NOMO-1 (cell line): ENCODE measurements around the gene SFXN2.
"Not testable (repeated sequence)": the region's sequence is repeated elsewhere in the genome, so short reads cannot be mapped to it uniquely, and the experiment has no call there.

Source experiments
- DNase-seq, 2 experiments: peaks; one replicate each; lab custom pipeline; 2025; ENCODE audit not compliant: unreplicated experiment in 2 of 2; lab: John Stamatoyannopoulos, UW

SFXN2 gene

GRCh38 chr10:102714621-102715455 is at the start of gene SFXN2:
Gene SFXN2, plus strand, starts transcription at chr10:102714636. Its CDS starts 12,001 bp downstream, at chr10:102726637.
- DNase-seq, result peak in 1 of 2 experiments; percentile 72

DNA sequence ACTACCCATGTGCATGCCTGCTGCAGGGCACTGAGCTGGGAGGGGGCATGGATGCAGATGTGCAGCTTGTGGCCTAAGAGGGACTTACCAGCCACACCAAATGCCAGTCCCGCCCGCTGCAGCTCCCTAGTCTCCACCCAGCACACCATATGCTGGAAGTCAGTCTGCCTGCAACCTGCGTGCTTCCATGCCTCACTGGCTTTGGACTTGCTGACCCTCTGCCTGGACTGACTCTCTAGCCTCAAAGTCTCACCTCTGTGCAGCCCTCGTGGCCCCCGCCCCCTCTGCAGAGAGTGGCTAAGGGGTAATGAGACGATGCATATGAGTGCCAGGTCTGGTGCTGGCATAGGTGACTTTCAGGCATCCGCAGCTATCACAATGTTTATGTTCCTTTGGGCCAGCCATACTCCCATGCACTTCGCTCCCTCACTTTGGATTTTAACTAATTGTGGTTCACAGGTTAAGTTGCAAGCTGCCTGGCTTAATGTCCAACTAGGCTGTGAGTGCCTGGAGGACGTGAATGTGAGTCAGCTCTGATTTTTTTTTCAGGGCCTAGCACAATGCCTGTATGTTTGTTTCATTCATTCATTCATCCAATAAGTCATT is 48.4 kb upstream of the SFXN2 start:
- DNase-seq, result no peak

- DNase-seq, result not testable (repeated sequence)
Measured at GRCh38 chr10:102667411-102667810, 47.0 kb upstream of the SFXN2 start.

- DNase-seq, result no peak
Measured at GRCh38 chr10:102668326-102669107, 45.9 kb upstream of the SFXN2 start.

GRCh38 chr10:102669206-102670064 is 45.0 kb upstream of the SFXN2 start:
- no peak for DNase-seq

DNA sequence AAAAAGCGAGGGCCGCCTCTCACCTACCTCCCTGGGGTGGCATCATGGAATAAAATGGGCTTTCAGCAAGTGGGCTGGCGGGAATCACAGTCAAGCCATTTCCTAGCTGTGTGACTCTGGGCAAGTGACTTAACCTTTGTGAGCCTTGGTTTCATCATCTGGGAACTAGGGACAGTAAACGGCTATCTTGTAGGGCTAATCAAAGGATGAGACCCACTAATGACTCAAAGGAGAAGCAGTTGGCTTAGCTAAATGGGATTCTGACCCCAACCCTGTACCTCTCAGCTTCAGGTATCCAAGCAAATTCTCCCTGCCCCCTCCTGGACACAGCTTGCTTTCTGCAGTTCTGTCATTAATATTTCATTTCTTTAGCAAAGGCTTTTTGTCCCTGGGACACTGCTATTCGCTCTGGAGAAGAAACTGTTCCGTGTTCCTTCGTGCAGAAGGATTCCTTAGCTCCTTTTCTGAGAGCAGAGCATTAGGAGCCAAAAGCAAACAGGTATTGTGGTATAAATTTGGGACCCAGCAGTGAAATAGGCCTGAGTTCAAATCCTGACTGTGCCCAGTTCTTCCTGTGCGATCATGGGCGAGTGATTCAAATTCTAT is 44.3 kb upstream of the SFXN2 start:
- no peak for DNase-seq

DNA sequence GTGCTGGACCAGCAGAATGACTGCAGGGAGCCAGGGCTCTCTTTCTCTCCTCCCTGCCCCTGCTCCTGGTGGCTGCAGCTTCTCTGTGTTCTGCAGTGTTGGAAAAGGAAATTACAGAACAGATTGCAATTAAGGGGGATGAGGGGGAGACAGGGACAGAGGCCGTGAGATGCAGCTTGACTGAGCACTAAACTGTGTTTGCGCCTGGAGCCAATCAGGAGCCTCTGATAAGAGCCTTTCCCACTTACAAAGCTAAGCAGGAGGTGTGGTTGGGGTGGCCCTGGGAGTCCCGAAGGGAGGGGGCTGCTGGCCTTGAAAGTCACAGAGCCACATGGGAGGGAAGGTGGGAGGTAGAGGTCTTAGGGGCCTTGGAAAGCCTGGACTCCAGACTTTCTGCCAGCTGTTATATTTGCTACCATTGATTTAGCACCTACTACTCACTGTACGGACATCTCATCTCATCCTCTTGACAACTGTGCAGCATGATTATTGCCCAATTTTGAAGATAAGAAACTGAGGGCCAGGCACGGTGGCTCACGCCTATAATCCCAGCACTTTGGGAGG is 43.5 kb upstream of the SFXN2 start:
- DNase-seq, result no peak

- no peak for DNase-seq
Measured at GRCh38 chr10:102673236-102673818, 41.1 kb upstream of the SFXN2 start.

DNA sequence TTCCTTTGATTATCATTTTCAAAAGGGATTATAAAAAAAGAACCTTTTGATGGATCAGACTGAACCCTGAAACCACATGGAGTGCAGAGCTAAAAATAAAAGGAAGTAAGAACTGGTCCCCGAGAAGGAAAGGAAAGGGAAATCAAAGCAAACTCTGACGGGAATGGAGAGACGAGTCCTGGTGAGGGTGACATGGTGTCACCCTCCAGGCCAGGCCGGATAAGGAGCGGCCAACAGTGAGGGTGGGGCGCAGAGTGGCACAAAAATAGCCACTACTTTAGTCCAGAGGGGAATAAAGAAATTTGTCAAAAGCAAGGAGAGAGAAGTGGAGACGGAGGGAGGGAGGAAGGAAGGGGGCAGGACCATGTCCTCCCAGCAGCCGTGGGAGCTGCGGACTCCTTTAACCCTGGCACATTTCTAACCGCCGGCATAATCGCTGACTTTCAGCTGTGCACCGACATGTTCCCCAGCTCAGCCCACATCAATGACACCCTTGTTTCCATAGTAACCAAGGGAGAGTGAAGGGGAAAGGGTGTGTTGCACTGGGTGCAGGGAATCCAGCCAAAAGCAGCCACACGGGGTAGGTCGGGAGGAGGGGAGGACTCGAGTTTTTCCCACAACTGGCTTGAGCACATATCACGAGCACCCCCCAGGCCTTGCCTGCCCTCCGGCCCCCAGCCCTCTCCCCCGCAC is 40.5 kb upstream of the SFXN2 start:
- DNase-seq, result peak in 1 of 2 experiments; percentile 13

DNA sequence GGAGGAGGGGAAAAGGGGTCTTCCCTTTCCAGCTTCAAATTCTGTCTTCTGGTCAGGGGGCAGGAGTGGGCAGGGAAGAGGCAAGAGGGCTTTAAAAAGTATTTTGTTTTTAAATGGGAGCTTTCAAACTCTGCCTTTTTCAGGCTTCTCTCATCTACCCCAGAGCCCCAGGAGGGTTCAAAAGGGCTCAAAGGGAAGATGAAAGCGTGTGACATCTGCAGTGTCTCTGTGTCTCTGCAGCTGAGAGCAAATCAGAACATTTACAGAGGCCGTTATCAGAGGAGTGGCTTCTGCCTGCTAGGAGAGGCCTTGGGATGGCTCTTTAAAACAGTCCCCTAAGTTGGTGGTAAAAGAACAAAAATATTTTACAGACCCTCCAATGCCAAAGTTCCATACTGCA is 39.9 kb upstream of the SFXN2 start:
- DNase-seq, result no peak

GRCh38 chr10:102675011-102675665 is 39.3 kb upstream of the SFXN2 start:
- DNase-seq, result no peak

- peak; percentile 71 to 85 for DNase-seq
Measured at GRCh38 chr10:102675666-102676533, 38.5 kb upstream of the SFXN2 start.

DNA sequence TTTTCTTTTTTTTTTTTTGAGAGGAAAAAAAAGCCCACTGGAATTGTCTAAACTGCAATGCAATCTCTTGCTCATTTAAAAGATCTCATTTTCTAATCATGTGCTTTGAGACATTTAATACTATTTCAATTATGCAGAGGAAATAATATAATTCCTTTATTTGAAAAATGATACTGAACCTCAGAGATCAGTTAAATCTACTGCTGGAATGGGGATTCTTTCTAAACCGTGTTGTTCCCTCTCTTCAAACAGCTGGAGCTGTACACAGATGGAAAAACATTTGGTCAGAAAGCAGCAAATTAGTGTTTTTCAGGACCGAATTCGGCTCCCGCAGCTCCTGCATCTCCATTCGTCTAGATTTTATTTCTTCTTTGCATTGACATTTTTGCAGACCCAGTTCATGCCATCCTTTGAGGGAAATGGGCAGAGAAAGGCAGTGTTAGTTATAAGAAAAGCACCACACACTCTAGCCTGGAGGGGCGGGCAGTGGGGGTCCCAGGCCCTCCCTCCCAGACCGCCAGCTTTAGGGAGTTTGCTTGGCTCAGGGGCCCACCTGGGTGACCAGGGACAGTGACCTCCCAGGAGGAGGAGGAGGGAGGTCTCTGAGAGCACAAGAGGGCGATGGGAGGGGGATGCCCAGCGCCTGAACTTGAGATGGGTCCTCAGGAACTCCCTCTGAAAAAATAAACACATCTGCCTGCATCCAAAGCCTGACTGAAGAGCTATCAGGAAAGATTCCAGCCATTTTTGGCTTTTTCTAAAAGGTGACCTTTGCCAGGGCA is 37.7 kb upstream of the SFXN2 start:
- no peak for DNase-seq

- DNase-seq, result no peak
Measured at GRCh38 chr10:102677331-102678067, 36.9 kb upstream of the SFXN2 start.

DNA sequence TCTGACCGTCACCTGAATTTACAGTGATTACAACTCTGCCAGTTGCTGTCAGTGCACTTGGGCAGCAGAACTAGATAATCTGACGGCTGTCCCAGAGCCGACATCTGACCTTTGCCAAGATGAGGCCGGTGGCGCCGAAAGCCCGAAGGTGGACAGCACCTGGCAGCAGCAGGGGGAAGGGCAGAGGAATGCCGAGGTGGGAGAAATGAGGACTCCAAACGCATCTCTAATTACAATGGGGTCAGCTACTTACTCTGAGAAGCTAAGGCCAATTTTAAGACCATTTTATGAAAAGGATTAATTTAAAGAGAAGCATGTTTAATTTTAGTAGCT is 36.4 kb upstream of the SFXN2 start:
- no peak for DNase-seq

- DNase-seq, result peak; percentile 55 to 73
Measured at GRCh38 chr10:102678842-102679289, 35.6 kb upstream of the SFXN2 start.
